NCI-H187 (cell line): ENCODE measurements around the gene ARHGAP30.

Experiments used
- DNase-seq, 2 experiments: peaks; one replicate each; lab custom pipeline; 2025; lab: John Stamatoyannopoulos, UW

ARHGAP30 gene

GRCh38 chr1:161008869-161009510 is 60.7 kb downstream of the ARHGAP30 start:
- DNase-seq: no peak

- DNase-seq: no peak
These were observed 62.3 kb downstream of the ARHGAP30 start for GRCh38 chr1:161007369-161007768.

- no peak for DNase-seq
These were observed 63.1 kb downstream of the ARHGAP30 start for GRCh38 chr1:161006563-161006962.

- DNase-seq: no peak
These were observed 68.2 kb downstream of the ARHGAP30 start for GRCh38 chr1:161001525-161001924.

GRCh38 chr1:161000736-161001480 is 68.8 kb downstream of the ARHGAP30 start:
- no peak for DNase-seq

- DNase-seq: no peak
These were observed 70.3 kb downstream of the ARHGAP30 start for GRCh38 chr1:160999376-160999775.

- no peak for DNase-seq
These were observed 72.2 kb downstream of the ARHGAP30 start for GRCh38 chr1:160997323-160998038.
